Activated naive CD4-positive, alpha-beta T cell treated with anti-CD3 and anti-CD28 coated beads, Interleukin-2, amount 10 ng/mL, durations not matched to agents 7 days and 5 days (primary cell): ENCODE results near the gene SRD5A3.

ENCODE experiments used
- CTCF ChIA-PET: fragments of 350-600 bp; sonication (Branson Sonifier 250); formaldehyde crosslinking; loops from one replicate; lab custom pipeline; 2021; ENCODE audit warnings: antibody characterized with exemption; lab: Charles Lee
- DNase-seq: peaks from one replicate; pipeline ENCODE4 v3.0.0-alpha.2; 2020
- H3K27ac Mint-ChIP-seq: one replicate; pipeline ENCODE4 v1.8.0; 2021; ENCODE audit warnings: mild to moderate bottlenecking, moderate library complexity, mixed read lengths
- H3K27me3 Mint-ChIP-seq: one replicate; pipeline ENCODE4 v1.8.0; 2021; ENCODE audit warnings: mild to moderate bottlenecking, mixed read lengths
- H3K36me3 Mint-ChIP-seq: one replicate; pipeline ENCODE4 v1.8.0; 2021; ENCODE audit warnings: mixed read lengths
- H3K4me1 Mint-ChIP-seq: one replicate; pipeline ENCODE4 v1.8.0; 2021; ENCODE audit warnings: mixed read lengths
- H3K4me3 Mint-ChIP-seq: one replicate; pipeline ENCODE4 v1.8.0; 2021; ENCODE audit warnings: mild to moderate bottlenecking, moderate library complexity, mixed read lengths
- H3K9me3 Mint-ChIP-seq: one replicate; pipeline ENCODE4 v1.8.0; 2021; ENCODE audit warnings: mixed read lengths

Gene SRD5A3

DNA sequence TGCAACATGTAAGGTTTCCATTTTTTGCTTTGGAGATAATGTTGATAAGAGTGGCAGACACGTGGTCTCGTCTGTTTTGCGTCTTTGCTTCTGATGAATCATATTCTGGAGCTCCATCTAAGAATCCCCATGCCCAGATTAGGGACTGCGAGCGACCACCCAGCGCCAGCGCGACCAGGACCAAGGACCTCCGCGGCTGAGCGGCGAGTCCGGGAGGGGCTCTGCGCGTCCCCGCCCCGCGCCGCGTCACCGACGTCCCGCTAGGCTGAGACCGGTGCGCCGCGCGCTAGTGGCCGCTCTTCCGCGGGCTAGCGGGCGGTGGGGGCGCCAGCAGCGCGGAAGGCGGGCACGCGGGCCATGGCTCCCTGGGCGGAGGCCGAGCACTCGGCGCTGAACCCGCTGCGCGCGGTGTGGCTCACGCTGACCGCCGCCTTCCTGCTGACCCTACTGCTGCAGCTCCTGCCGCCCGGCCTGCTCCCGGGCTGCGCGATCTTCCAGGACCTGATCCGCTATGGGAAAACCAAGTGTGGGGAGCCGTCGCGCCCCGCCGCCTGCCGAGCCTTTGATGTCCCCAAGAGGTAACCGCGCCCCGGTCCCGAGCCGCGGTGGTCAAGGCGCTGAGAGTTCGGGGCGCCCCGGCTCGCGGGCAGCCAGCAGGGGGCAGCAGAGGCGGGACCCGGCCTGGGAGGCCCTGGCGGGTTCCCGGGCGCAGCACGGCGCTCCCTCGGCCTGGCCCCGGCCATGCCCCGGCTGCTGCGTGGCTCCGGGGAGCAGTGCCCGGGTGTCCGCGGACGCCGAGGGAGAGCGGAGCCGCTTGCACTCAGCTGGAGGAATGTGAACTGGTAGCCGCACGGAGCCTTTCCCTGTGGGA, at the start of gene SRD5A3:
TSS of gene SRD5A3 (plus strand) at position 263 of the 871 bp plus-strand sequence. CDS start at position 358, 95 bp downstream.
- Mint-ChIP-seq H3K4me1 (peaks cover 23% of the 10 kb centered on the region), H3K27ac (peak within 1 kb of the TSS; percentile 76), H3K36me3 (no peaks in the 10 kb centered on the region), H3K27me3 (peaks cover 9% of the 10 kb centered on the region), H3K9me3 (no peaks in the 10 kb centered on the region), H3K4me3 (peak within 1 kb of the TSS; percentile 81)
- CTCF ChIA-PET, result interaction anchor here (0.6 to 1.8 kb wide), 24 partner anchors 8 to 1374 kb away, joined by 3 to 7 read pairs (median 4); no protein-coding TSS in a partner anchor
- DNase-seq, result peak; percentile 80

DNA sequence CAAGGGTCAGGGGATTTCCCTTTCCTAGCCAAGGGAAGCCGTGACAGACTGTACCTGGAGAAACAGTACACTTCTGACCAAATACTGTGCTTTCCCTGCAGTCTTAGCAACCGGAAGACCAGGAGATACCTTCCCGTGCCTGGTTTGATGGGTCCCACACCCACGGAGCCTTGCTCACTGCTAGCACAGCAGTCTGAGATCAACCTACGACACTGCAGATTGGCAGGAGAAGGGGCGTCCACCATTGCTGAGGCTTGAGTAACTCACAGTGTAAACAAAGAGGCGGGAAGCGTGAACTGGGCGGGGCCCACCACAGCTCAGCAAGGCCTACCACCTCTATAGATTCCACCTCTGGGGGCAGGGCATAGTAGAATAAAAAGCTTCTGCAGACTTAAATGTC, 48.7 kb upstream of the SRD5A3 start:
- Mint-ChIP-seq H3K4me1 (no peaks in the 10 kb centered on the region), H3K27me3 (no peaks in the 10 kb centered on the region), H3K27ac (no peak overlapping the region), H3K36me3 (no peaks in the 10 kb centered on the region), H3K4me3 (no peak overlapping the region), H3K9me3 (no peaks in the 10 kb centered on the region)
- CTCF ChIA-PET, result no interaction called here
- no peak for DNase-seq

DNA sequence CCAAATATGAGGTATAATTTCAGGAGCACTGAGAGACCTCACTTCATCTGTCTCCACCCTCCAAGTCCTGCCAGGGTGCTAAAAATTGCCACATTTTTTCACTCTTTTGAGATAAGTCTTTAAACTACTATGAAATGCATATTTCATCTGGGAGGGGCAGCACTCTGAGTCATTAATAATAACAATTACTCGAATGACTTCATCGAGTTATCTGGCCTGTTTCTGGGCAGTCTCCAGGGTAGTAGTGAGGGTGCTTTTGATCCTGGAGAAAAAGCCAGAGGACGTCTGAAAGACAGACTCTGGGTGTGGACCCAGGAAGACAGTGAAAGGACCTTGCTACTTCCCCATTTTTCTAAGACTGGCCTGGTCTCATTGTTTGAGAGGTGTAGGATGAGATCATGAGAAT, 42.3 kb upstream of the SRD5A3 start:
- Mint-ChIP-seq H3K4me3 (no peak overlapping the region), H3K4me1 (no peaks in the 10 kb centered on the region), H3K36me3 (no peaks in the 10 kb centered on the region), H3K27me3 (no peaks in the 10 kb centered on the region), H3K27ac (no peak overlapping the region), H3K9me3 (no peaks in the 10 kb centered on the region)
- CTCF ChIA-PET, result no interaction called here
- DNase-seq, result no peak

DNA sequence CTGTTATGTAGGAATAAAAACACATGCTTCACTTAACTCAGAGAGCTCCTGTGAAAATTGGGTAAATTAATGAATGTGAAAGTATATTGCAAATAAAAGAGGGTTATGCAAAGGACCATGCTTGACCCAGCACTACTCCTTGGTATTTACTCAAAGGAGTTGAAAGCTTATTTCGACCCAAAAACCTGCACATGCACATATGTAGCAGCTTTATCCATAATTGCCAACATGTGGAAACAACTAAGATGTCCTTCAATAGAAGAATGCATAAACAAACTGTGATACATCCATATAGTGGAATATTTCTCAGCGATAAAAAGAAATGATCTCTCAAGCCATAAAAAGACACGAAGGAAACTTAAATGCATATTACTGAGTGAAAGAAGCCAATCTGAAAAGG, 41.7 kb upstream of the SRD5A3 start:
- Mint-ChIP-seq H3K27me3 (no peaks in the 10 kb centered on the region), H3K4me3 (no peak overlapping the region), H3K9me3 (no peaks in the 10 kb centered on the region), H3K4me1 (no peaks in the 10 kb centered on the region), H3K36me3 (no peaks in the 10 kb centered on the region), H3K27ac (no peak overlapping the region)
- DNase-seq, result no peak
- CTCF ChIA-PET, result no interaction called here

DNA sequence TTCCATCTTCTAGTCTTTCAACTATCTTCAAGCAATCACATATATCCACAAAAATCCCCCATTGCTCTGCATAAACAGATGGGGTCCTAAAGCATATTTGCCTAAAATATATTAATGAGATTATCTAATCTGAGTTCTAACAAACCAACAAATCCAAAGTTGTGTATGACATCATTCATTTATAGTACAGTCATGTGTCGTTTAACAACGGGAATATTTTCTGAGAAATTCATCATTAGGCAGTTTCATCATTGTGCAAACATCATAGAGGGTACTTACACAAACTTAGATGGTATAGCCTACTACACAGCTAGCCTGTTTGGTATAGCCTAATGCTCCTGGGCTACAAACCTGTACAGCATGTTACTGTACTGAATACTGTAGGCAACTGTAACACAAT, 38.0 kb upstream of the SRD5A3 start:
- Mint-ChIP-seq H3K27ac (no peak overlapping the region), H3K9me3 (no peaks in the 10 kb centered on the region), H3K4me1 (no peaks in the 10 kb centered on the region), H3K36me3 (no peaks in the 10 kb centered on the region), H3K27me3 (no peaks in the 10 kb centered on the region), H3K4me3 (no peak overlapping the region)
- CTCF ChIA-PET, result no interaction called here
- DNase-seq, result no peak

DNA sequence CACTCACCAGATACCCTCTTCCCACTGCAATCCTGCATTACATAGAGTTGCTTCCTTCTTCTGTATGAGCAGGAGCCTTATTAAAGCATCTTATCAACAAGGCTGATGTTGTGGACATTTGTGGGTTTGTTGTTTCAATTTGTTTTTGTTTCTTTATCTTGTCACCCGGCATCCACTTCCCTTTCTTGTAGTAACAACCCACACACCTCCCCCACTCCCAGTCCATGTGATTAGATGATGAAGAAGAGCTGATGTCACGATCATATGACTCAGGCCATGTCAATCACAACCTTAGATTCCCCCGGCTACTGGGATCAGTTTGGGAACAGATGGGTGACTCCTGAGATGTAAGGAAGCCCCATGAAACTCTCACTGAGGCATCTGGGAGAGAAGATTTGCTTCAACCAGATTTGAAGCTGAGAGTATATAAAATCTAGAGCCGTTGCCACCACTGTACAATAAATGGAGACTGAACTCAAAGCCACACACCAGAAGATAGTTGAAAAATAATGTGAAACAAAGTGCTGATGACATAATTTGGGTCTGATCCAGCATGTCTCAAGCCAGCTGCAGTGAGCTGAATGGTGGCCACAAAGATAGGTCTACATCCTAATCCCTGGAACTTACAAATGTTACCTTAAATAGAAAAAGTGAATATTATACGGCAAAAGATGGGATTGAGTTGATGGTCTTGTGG, 34.1 kb upstream of the SRD5A3 start:
- no peak overlapping the region for H3K27ac Mint-ChIP-seq
- H3K27me3 Mint-ChIP-seq, result no peaks in the 10 kb centered on the region
- no peaks in the 10 kb centered on the region for H3K9me3 Mint-ChIP-seq
- DNase-seq, result no peak
- no peaks in the 10 kb centered on the region for H3K4me1 Mint-ChIP-seq
- no peaks in the 10 kb centered on the region for H3K36me3 Mint-ChIP-seq
- CTCF ChIA-PET, result interaction anchor here (0.8 to 2.4 kb wide), 5 partner anchors 9 to 649 kb away, joined by 3 to 11 read pairs (median 3); no protein-coding TSS in a partner anchor
- no peak overlapping the region for H3K4me3 Mint-ChIP-seq

DNA sequence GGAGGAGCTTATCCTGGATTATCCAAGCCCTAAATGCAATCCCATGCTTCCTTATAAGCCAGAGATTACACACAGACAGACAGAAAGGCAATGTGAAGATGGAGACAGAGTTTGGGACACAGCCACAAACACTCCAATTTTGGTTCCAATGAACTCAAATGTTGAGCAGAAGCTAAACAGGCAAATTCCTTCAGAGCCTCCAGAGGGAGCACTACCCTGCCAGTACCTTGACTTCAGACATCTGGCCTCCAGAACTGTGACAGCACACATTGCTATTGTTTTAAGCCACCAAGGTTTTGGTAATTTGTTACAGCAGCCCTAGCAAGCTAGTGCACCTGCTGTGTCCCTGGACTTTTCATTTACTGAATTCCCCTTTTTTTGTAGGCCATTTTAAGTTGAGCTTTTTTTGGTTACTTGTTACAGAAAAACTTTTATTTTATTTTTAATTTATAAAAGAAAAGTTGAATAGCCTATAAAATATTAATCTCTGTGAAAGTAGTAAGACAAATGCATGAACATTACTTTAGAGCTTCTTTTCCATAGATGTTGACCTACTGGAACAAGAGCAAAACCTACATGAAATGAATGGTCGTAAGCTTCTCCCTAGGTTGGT, 33.4 kb upstream of the SRD5A3 start:
- H3K27ac Mint-ChIP-seq, result no peak overlapping the region

DNA sequence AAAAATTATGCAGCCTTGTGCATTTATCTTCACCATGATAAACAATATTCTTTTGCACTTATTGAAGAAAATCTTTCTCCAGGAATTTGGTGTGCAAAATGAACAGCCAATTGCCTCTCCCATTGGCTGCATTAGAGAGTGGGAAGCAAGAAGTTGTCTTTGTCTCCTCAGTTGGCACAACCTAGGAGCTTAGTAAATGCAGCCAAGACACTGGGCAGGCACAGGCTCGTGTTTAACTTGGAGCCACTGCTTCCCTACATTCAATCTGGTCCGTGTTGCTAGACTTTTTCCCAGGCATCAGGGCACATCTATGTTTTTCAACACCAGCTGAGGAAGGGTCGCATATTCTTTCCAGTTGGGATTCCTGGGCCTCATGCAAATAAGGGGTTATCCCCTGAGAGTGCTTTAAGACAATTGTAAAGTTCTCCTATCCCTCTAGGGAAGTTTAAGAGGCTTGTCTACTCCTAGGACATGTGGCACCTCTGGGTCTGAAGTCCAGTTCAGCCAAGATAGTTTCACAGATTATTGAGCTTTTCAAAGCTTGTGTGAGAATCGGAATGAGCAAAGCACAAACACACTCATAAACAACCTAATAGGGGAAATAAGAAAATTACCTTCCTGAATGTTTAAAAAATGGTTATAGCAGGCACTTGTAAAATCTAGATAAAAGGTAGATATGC, 31.8 kb upstream of the SRD5A3 start:
- H3K27me3 Mint-ChIP-seq, result no peaks in the 10 kb centered on the region
- no peak overlapping the region for H3K4me3 Mint-ChIP-seq
- peaks cover 9% of the 10 kb centered on the region for H3K4me1 Mint-ChIP-seq
- DNase-seq, result no peak
- H3K9me3 Mint-ChIP-seq, result no peaks in the 10 kb centered on the region
- CTCF ChIA-PET, result interaction anchor here (1.0 kb wide), 1 partner anchor 32 kb away, joined by 4 read pairs; the partner anchor contains the start of gene SRD5A3
- H3K36me3 Mint-ChIP-seq, result no peaks in the 10 kb centered on the region
- peak overlapping the region; percentile 46 for H3K27ac Mint-ChIP-seq

More for the DNA sequence above, 33.4 kb upstream of the SRD5A3 start:
- Mint-ChIP-seq H3K9me3 (no peaks in the 10 kb centered on the region), H3K27me3 (no peaks in the 10 kb centered on the region), H3K4me1 (no peaks in the 10 kb centered on the region), H3K4me3 (no peak overlapping the region), H3K36me3 (no peaks in the 10 kb centered on the region)
- CTCF ChIA-PET, result interaction anchor here (0.8 to 2.4 kb wide), 5 partner anchors 9 to 304 kb away, joined by 3 to 11 read pairs (median 3); no protein-coding TSS in a partner anchor
- DNase-seq, result peak; percentile 51

DNA sequence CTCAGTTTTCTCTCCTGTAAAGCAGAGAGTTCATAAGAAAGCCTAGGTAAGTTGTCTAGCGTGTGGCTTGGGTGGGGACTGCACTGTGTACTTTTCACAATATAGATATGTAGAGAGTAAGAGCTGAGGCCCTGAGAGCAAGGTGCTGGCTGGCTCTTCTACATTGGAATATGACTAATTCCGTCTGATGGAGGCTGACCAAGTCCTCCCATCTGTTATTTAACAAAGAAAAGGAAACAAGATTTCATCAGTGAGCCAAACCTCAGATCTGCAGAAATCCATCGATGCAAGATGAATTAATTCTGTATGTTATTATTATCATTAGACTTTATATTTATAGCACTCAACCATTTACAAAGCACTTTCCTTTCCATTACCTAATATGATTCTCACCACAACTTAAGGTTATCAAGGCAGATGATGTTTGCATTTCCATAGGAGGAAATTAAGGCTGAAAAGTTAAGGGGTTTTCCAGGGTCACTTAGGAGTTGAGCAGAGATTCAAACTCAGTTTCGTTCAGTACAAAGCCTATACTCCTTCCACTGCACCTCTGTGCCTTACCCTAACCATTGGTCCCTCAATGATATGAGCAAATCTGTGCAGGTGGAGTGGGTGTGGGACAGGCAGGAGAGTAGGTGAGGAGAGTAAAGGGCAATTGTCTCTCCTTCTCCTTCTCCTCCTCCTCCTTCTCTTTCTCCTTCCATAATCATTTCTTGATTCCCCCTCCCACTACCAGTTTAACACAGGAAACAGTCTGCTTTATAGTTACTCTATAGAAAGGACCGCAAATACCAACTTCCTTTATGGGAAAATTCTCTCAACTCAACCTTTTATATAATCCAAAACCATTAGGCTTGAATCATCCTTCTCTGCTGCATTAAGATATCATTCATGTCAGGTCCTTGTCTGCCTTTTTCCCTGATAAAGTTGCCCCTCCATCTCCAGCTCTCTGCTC, 27.6 kb upstream of the SRD5A3 start:
- H3K36me3 Mint-ChIP-seq, result no peaks in the 10 kb centered on the region
- CTCF ChIA-PET, result interaction anchor here (5.1 kb wide), 1 partner anchor 347 kb away, joined by 33 read pairs; no protein-coding TSS in a partner anchor

DNA sequence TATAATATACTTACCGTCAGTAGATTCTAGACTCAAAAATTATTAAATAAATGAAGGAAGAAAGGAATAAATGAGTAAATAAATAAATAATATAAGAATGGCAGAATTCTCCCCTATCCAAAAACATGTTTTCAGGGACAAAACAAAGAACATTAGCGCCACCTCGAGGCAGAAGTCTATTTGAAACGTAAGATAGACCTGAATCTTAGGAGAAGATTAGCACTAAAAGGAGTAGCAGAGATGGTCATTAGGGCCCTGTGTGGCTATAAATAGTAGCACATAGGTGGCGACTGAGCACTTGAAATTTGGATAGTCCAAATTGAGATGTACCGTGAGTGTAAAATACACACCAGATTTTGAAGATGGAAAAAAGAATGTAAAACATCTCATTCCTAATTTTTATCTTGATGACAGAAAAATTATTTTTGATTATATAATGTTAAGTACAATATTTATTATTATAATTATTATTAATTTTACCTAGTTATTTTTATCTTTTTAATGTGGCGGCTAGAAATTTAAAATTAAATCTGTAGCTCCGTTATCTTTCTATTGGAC, 24.3 kb upstream of the SRD5A3 start:
- peaks cover 12% of the 10 kb centered on the region for H3K4me1 Mint-ChIP-seq
- no peak overlapping the region for H3K4me3 Mint-ChIP-seq
- H3K27ac Mint-ChIP-seq, result no peak overlapping the region
- CTCF ChIA-PET, result interaction anchor here (0.6 to 5.1 kb wide), 7 partner anchors 10 to 351 kb away, joined by 3 to 33 read pairs (median 3); no protein-coding TSS in a partner anchor
- H3K27me3 Mint-ChIP-seq, result peaks cover 4% of the 10 kb centered on the region
- H3K36me3 Mint-ChIP-seq, result no peaks in the 10 kb centered on the region
- DNase-seq, result peak; percentile 73
- no peaks in the 10 kb centered on the region for H3K9me3 Mint-ChIP-seq

More for the DNA sequence above, 27.6 kb upstream of the SRD5A3 start:
- Mint-ChIP-seq H3K27me3 (no peaks in the 10 kb centered on the region), H3K9me3 (no peaks in the 10 kb centered on the region), H3K27ac (no peak overlapping the region), H3K4me3 (no peak overlapping the region), H3K4me1 (peaks cover 12% of the 10 kb centered on the region)
- no peak for DNase-seq

DNA sequence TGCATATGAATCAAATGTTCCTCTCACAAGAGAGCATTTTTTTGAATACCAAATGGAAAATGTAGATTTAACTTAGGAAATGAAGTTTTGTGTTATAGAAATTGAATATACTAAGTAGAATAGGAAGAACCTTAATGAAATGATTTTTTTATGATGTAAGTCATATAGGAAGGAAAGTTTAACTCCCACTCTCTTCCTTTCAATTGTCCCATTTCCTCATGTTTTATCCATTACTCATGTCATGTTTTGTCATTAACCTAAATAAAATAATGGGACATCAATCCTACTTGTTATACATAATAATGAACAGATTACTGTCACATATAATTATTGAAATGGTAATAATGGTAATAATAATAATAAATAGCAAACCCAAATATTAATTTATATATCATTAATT, 22.7 kb upstream of the SRD5A3 start:
- Mint-ChIP-seq H3K27me3 (peaks cover 4% of the 10 kb centered on the region), H3K4me3 (no peak overlapping the region), H3K27ac (no peak overlapping the region), H3K36me3 (no peaks in the 10 kb centered on the region), H3K4me1 (peaks cover 12% of the 10 kb centered on the region), H3K9me3 (no peaks in the 10 kb centered on the region)
- no peak for DNase-seq
- CTCF ChIA-PET, result interaction anchor here (5.1 kb wide), 1 partner anchor 352 kb away, joined by 33 read pairs; no protein-coding TSS in a partner anchor

DNA sequence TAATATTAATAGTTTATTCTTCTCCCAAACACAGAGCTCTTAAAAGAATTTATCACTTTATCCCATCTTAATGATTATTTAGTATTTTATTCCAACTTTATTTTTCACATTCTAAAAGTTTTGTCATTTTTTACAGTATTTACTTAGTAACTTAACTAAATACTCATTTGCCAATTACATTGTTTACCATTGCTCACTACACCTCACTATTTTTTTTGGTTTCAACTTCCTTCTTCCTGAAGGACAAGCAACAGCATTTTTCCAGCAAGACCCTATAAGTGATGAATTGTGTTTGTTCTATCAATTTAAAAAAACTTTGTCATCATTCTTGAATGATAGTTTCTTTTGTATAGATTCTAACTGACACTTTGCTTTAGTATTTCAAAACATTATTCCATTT, 19.4 kb upstream of the SRD5A3 start:
- H3K27me3 Mint-ChIP-seq, result peaks cover 4% of the 10 kb centered on the region
- no peaks in the 10 kb centered on the region for H3K9me3 Mint-ChIP-seq
- no peaks in the 10 kb centered on the region for H3K36me3 Mint-ChIP-seq
- H3K4me1 Mint-ChIP-seq, result no peaks in the 10 kb centered on the region
- no peak for DNase-seq
- H3K4me3 Mint-ChIP-seq, result no peak overlapping the region
- CTCF ChIA-PET, result no interaction called here
- no peak overlapping the region for H3K27ac Mint-ChIP-seq
